Epithelial cell of prostate (primary cell): ENCODE results near the gene ERN1.

Experiments used
- DNase-seq: peaks from one replicate; pipeline ENCODE4 v3.0.0-alpha.2; 2011; ENCODE audit warnings: low read depth, low spot score
- H3K27ac ChIP-seq: fragments of 450-650 bp; 2 replicates; pipeline ENCODE4 v1.5.1; 2017; ENCODE audit warnings: mild to moderate bottlenecking

The ERN1 gene

GRCh38 chr17:64115822-64116534 lies 14.0 kb downstream of the ERN1 start:
- H3K27ac ChIP-seq = peak overlapping the region; percentile 74
- DNase-seq = peak; percentile 49

- peak overlapping the region; percentile 74 for H3K27ac ChIP-seq
- DNase-seq = peak; percentile 45
Observed at GRCh38 chr17:64115043-64115698, 14.8 kb downstream of the ERN1 start.

- H3K27ac ChIP-seq = no peak overlapping the region
Observed at GRCh38 chr17:64113006-64113405, 16.9 kb downstream of the ERN1 start.

GRCh38 chr17:64111831-64112230 lies 18.1 kb downstream of the ERN1 start:
- no peak for DNase-seq
- no peak overlapping the region for H3K27ac ChIP-seq

More at GRCh38 chr17:64113006-64113405, 16.9 kb downstream of the ERN1 start:
- DNase-seq = no peak

GRCh38 chr17:64110379-64111152 lies 19.4 kb downstream of the ERN1 start:
- no peak overlapping the region for H3K27ac ChIP-seq
- no peak for DNase-seq

- DNase-seq = no peak
- no peak overlapping the region for H3K27ac ChIP-seq
Observed at GRCh38 chr17:64109400-64109799, 20.5 kb downstream of the ERN1 start.

- DNase-seq = no peak
- peak overlapping the region; percentile 55 for H3K27ac ChIP-seq
Observed at GRCh38 chr17:64107500-64108236, 22.3 kb downstream of the ERN1 start.

GRCh38 chr17:64106918-64107317 lies 23.0 kb downstream of the ERN1 start:
- H3K27ac ChIP-seq = peak overlapping the region; percentile 55
- no peak for DNase-seq

- DNase-seq = no peak
- peak overlapping the region; percentile 44 for H3K27ac ChIP-seq
Observed at GRCh38 chr17:64103391-64104364, 26.3 kb downstream of the ERN1 start.

- H3K27ac ChIP-seq = peak overlapping the region; percentile 44
- DNase-seq = no peak
Observed at GRCh38 chr17:64102627-64103390, 27.1 kb downstream of the ERN1 start.

- no peak for DNase-seq
- no peak overlapping the region for H3K27ac ChIP-seq
Observed at GRCh38 chr17:64099543-64099942, 30.4 kb downstream of the ERN1 start.

GRCh38 chr17:64097196-64097936 lies 32.6 kb downstream of the ERN1 start:
- DNase-seq = no peak
- peak overlapping the region; percentile 88 for H3K27ac ChIP-seq

GRCh38 chr17:64096037-64096436 lies 33.9 kb downstream of the ERN1 start:
- no peak for DNase-seq
- peak overlapping the region; percentile 88 for H3K27ac ChIP-seq

GRCh38 chr17:64095144-64095882 lies 34.6 kb downstream of the ERN1 start:
- H3K27ac ChIP-seq = peak overlapping the region; percentile 88
- peak; percentile 78 for DNase-seq

- no peak overlapping the region for H3K27ac ChIP-seq
- no peak for DNase-seq
Observed at GRCh38 chr17:64094412-64094811, 35.5 kb downstream of the ERN1 start.

GRCh38 chr17:64092952-64093451 lies 36.9 kb downstream of the ERN1 start:
- DNase-seq = no peak
- H3K27ac ChIP-seq = no peak overlapping the region

GRCh38 chr17:64092113-64092512 lies 37.8 kb downstream of the ERN1 start:
- DNase-seq = no peak
- H3K27ac ChIP-seq = no peak overlapping the region
